Neuronal stem cell (in vitro differentiated cells): ENCODE results near the gene CYTL1.

Experiments
- DNase-seq: peaks from one replicate; pipeline ENCODE4 v3.0.0-alpha.2; 2013; ENCODE audit warnings: low spot score
- H2AFZ ChIP-seq: one replicate; pipeline ENCODE4 v1.6.1; 2013; ENCODE audit warnings: mild to moderate bottlenecking, low read length, inconsistent platforms
- H2AK5ac ChIP-seq: 2 replicates; pipeline ENCODE4 v1.6.1; 2013; ENCODE audit warnings: low read depth, mild to moderate bottlenecking, inconsistent platforms, low read length, moderate library complexity, mixed read lengths
- H2BK120ac ChIP-seq: 2 replicates; pipeline ENCODE4 v1.6.1; 2013; ENCODE audit warnings: low read depth, mild to moderate bottlenecking, inconsistent platforms, low read length, moderate library complexity, mixed read lengths
- H2BK12ac ChIP-seq: one replicate; pipeline ENCODE4 v1.6.1; 2013; ENCODE audit warnings: low read length, inconsistent platforms
- H2BK15ac ChIP-seq: 2 replicates; pipeline ENCODE4 v1.6.1; 2013; ENCODE audit warnings: mild to moderate bottlenecking, low read length, inconsistent platforms, mixed read lengths
- H2BK5ac ChIP-seq: one replicate; pipeline ENCODE4 v1.6.1; 2013; ENCODE audit warnings: inconsistent platforms, mild to moderate bottlenecking, low read length, moderate library complexity
- H3K14ac ChIP-seq: one replicate; pipeline ENCODE4 v1.6.1; 2013; ENCODE audit warnings: low read length, inconsistent platforms
- H3K18ac ChIP-seq: 2 replicates; pipeline ENCODE4 v1.6.1; 2013; ENCODE audit warnings: low read length, inconsistent platforms
- H3K23ac ChIP-seq: 2 replicates; pipeline ENCODE4 v1.6.1; 2013; ENCODE audit warnings: low read depth, mild to moderate bottlenecking, mixed read lengths, low read length, inconsistent platforms; ENCODE audit not compliant: poor library complexity
- H3K27ac ChIP-seq: replicated peaks from 3 replicates; pipeline ENCODE4 v1.5.1; 2013; ENCODE audit warnings: low read length, inconsistent platforms
- H3K27me3 ChIP-seq, 3 experiments: 2 replicates each; pipeline ENCODE4 v1.6.1; 2013; ENCODE audit warnings: low read length in 3 of 3, mild to moderate bottlenecking in 2 of 3, inconsistent platforms in 1 of 3, low read depth in 1 of 3, mixed read lengths in 1 of 3, moderate library complexity in 1 of 3; ENCODE audit not compliant: control insufficient read depth in 3 of 3, insufficient read depth in 3 of 3
- H3K36me3 ChIP-seq, 2 donors: replicated peaks in 1 of 2; 2 replicates each; pipeline ENCODE4 v1.6.1; 2013; ENCODE audit warnings: low read length in 2 of 2; ENCODE audit not compliant: control insufficient read depth in 2 of 2, insufficient read depth in 2 of 2
- H3K4ac ChIP-seq: 2 replicates; pipeline ENCODE4 v1.6.1; 2013; ENCODE audit warnings: inconsistent platforms, mild to moderate bottlenecking, low read length, moderate library complexity
- H3K4me1 ChIP-seq, 2 donors: 1 replicate in 1 of 2; 2 replicates in 1 of 2; pipeline ENCODE4 v1.6.1; 2013; ENCODE audit warnings: low read length in 2 of 2, low read depth in 1 of 2; ENCODE audit not compliant: control insufficient read depth in 2 of 2, insufficient read depth in 1 of 2
- H3K4me2 ChIP-seq: one replicate; pipeline ENCODE4 v1.6.1; 2013; ENCODE audit warnings: mild to moderate bottlenecking, low read length, inconsistent platforms; ENCODE audit not compliant: insufficient read depth, poor library complexity, severe bottlenecking
- H3K4me3 ChIP-seq, 2 donors: 2 replicates each; pipeline ENCODE4 v1.5.1; 2013; ENCODE audit warnings: low read length in 2 of 2, mild to moderate bottlenecking in 2 of 2, inconsistent platforms in 1 of 2, moderate library complexity in 1 of 2
- H3K79me1 ChIP-seq: one replicate; pipeline ENCODE4 v1.6.1; 2013; ENCODE audit warnings: low read depth, mild to moderate bottlenecking, inconsistent platforms, low read length, moderate library complexity
- H3K9ac ChIP-seq: one replicate; pipeline ENCODE4 v1.6.1; 2013; ENCODE audit warnings: mild to moderate bottlenecking, low read depth, low read length, inconsistent platforms; ENCODE audit not compliant: poor library complexity
- H3K9me3 ChIP-seq, 2 donors: replicated peaks in 1 of 2; 2 replicates each; pipeline versions ENCODE3 to v1.6.1; 2013; ENCODE audit warnings: low read length in 2 of 2, mild to moderate bottlenecking in 2 of 2, inconsistent platforms in 1 of 2, low read depth in 1 of 2, mixed read lengths in 1 of 2, moderate library complexity in 1 of 2; ENCODE audit not compliant: control insufficient read depth in 2 of 2, insufficient read depth in 1 of 2
- H4K8ac ChIP-seq: one replicate; pipeline ENCODE4 v1.6.1; 2013; ENCODE audit warnings: low read depth, mild to moderate bottlenecking, inconsistent platforms, low read length, moderate library complexity
- H4K91ac ChIP-seq: one replicate; pipeline ENCODE4 v1.6.1; 2013; ENCODE audit warnings: low read length, low read depth, mild to moderate bottlenecking, inconsistent platforms; ENCODE audit not compliant: poor library complexity
- WGBS, 2 donors: extraction: QIAGEN DNeasy Blood & Tissue Kit; methylation state at CpG; one replicate each; pipeline ENCODE4 v1.1.7; 2013; ENCODE audit warnings: missing lambda C conversion rate in 2 of 2, mixed read lengths in 1 of 2; ENCODE audit not compliant: insufficient read length in 2 of 2, insufficient replicate concordance in 1 of 2; ENCODE audit errors: extremely low coverage in 2 of 2; 5-methylcytosine and 5-hydroxymethylcytosine counted together

Gene CYTL1

GRCh38 chr4:5055411-5055810 is 36.2 kb upstream of the CYTL1 start:
- Histone ChIP-seq H3K4me1 (no peaks in the 10 kb centered on the region), H3K14ac (no peak overlapping the region), H2BK15ac (no peak overlapping the region), H3K36me3 (no peaks in the 10 kb centered on the region), H3K9me3 (no peaks in the 10 kb centered on the region), H3K4ac (no peak overlapping the region), H3K27me3 (peaks cover 3 to 35% (median 23%) of the 10 kb centered on the region in 3 experiments), H4K8ac (no peak overlapping the region), H3K4me3 (no peak overlapping the region), H3K79me1 (no peaks in the 10 kb centered on the region), H2AK5ac (no peak overlapping the region), H2AFZ (no peak overlapping the region), H3K18ac (no peak overlapping the region), H2BK12ac (no peak overlapping the region), H2BK120ac (no peak overlapping the region), H3K4me2 (no peak overlapping the region), H3K27ac (no peak overlapping the region), H2BK5ac (no peak overlapping the region), H3K9ac (no peak overlapping the region), H3K23ac (no peak overlapping the region), H4K91ac (no peak overlapping the region)
- WGBS, 2 donors: no CpG with 5 or more reads among the region's 5 CpGs
- DNase-seq: no peak

GRCh38 chr4:5054532-5054931 is 35.3 kb upstream of the CYTL1 start:
- H3K4me1 ChIP-seq: no peaks in the 10 kb centered on the region
- no peak overlapping the region for H2BK12ac ChIP-seq
- H3K4ac ChIP-seq: no peak overlapping the region
- WGBS, 2 donors: no CpG with 5 or more reads among the region's 5 CpGs
- no peak overlapping the region for H3K18ac ChIP-seq
- H3K14ac ChIP-seq: no peak overlapping the region
- no peak overlapping the region for H3K4me3 ChIP-seq
- H2AFZ ChIP-seq: no peak overlapping the region
- H3K27ac ChIP-seq: no peak overlapping the region
- H4K91ac ChIP-seq: no peak overlapping the region
- no peak overlapping the region for H3K4me2 ChIP-seq
- H2BK120ac ChIP-seq: no peak overlapping the region
- no peak overlapping the region for H3K9ac ChIP-seq
- no peaks in the 10 kb centered on the region for H3K9me3 ChIP-seq
- no peak overlapping the region for H2BK5ac ChIP-seq
- H2BK15ac ChIP-seq: no peak overlapping the region
- no peak overlapping the region for H2AK5ac ChIP-seq
- H3K79me1 ChIP-seq: no peaks in the 10 kb centered on the region
- no peak overlapping the region for H4K8ac ChIP-seq
- no peaks in the 10 kb centered on the region for H3K36me3 ChIP-seq
- H3K23ac ChIP-seq: no peak overlapping the region
- DNase-seq: no peak
- peaks cover 3 to 40% (median 23%) of the 10 kb centered on the region in 3 experiments for H3K27me3 ChIP-seq

GRCh38 chr4:5052726-5053425 is 33.6 kb upstream of the CYTL1 start:
- WGBS, 2 donors: no CpG with 5 or more reads among the region's 6 CpGs
- H3K27me3 ChIP-seq: peaks cover 3 to 40% (median 23%) of the 10 kb centered on the region in 3 experiments
- no peak overlapping the region for H3K4me3 ChIP-seq
- H3K9ac ChIP-seq: no peak overlapping the region
- H2AK5ac ChIP-seq: no peak overlapping the region
- no peak overlapping the region for H2BK120ac ChIP-seq
- H3K36me3 ChIP-seq: no peaks in the 10 kb centered on the region
- no peak overlapping the region for H3K27ac ChIP-seq
- no peak overlapping the region for H3K4ac ChIP-seq
- H3K79me1 ChIP-seq: no peaks in the 10 kb centered on the region
- no peak overlapping the region for H3K18ac ChIP-seq
- no peak overlapping the region for H3K23ac ChIP-seq
- H3K9me3 ChIP-seq: no peaks in the 10 kb centered on the region
- no peak overlapping the region for H4K8ac ChIP-seq
- no peak overlapping the region for H2BK5ac ChIP-seq
- no peak overlapping the region for H3K4me2 ChIP-seq
- DNase-seq: no peak
- no peak overlapping the region for H4K91ac ChIP-seq
- no peak overlapping the region for H2BK15ac ChIP-seq
- no peaks in the 10 kb centered on the region for H3K4me1 ChIP-seq
- no peak overlapping the region for H2AFZ ChIP-seq
- H3K14ac ChIP-seq: no peak overlapping the region
- H2BK12ac ChIP-seq: no peak overlapping the region

- Histone ChIP-seq H3K23ac (no peak overlapping the region), H3K9ac (peak overlapping the region; percentile 71), H2AK5ac (no peak overlapping the region), H3K4me1 (no peaks in the 10 kb centered on the region), H3K79me1 (no peaks in the 10 kb centered on the region), H3K4ac (no peak overlapping the region), H3K27ac (no peak overlapping the region), H3K4me3 (peak overlapping the region in 1 of 2 donors; percentile 78), H2BK12ac (no peak overlapping the region), H3K4me2 (peak overlapping the region; percentile 95), H4K91ac (no peak overlapping the region), H3K9me3 (no peaks in the 10 kb centered on the region), H3K36me3 (no peaks in the 10 kb centered on the region), H2BK15ac (peak overlapping the region; percentile 0), H3K14ac (no peak overlapping the region), H3K18ac (no peak overlapping the region), H2AFZ (peak overlapping the region; percentile 93), H2BK5ac (no peak overlapping the region), H2BK120ac (no peak overlapping the region), H3K27me3 (peaks cover 3 to 40% (median 23%) of the 10 kb centered on the region in 3 experiments), H4K8ac (no peak overlapping the region)
- DNase-seq: peak; percentile 3
- WGBS, 2 donors: no CpG with 5 or more reads among the region's 18 CpGs
These were observed 33.0 kb upstream of the CYTL1 start for GRCh38 chr4:5052204-5052702.
